GM12878 (cell line): ENCODE measurements around the gene TRIM7. TPM values are rescaled to one million over a fixed set of nuclear protein-coding genes. Genes with fewer than 3 reads are reported as not detected.
A peak's percentile ranks its signal among the peaks of the same experiment; 100 is the strongest.

Source experiments
- BCL3 ChIP-seq: IDR thresholded peaks from 2 replicates; pipeline ENCODE4 v1.6.1; 2011; ENCODE audit warnings: borderline replicate concordance, low read depth, mild to moderate bottlenecking, moderate library complexity, low read length; ENCODE audit not compliant: insufficient read depth, poor library complexity, severe bottlenecking
- CBFB ChIP-seq: IDR thresholded peaks from 2 replicates; pipeline ENCODE4 v1.6.1; 2016; ENCODE audit warnings: antibody characterized with exemption, low read depth
- CEBPB ChIP-seq, 2 experiments: fragments of 150-350 bp in 1 of 2; IDR thresholded peaks; 2 replicates each; pipeline ENCODE4 v1.6.1; 2012 to 2014; ENCODE audit warnings: low read depth in 2 of 2, low read length in 2 of 2, borderline replicate concordance in 1 of 2, inconsistent platforms in 1 of 2
- CTCF ChIP-seq, 3 experiments: IDR thresholded peaks in 2 of 3; conservative IDR thresholded peaks in 1 of 3; 2 replicates each; pipeline ENCODE4 v1.5.1; 2011; ENCODE audit warnings: low read depth in 3 of 3, low read length in 3 of 3, mild to moderate bottlenecking in 3 of 3, control low read depth in 2 of 3, moderate library complexity in 2 of 3, inconsistent platforms in 1 of 3, mixed read lengths in 1 of 3; ENCODE audit not compliant: control insufficient read depth in 2 of 3, insufficient read depth in 1 of 3; ENCODE audit errors: extremely low read depth in 1 of 3
- E4F1 ChIP-seq: fragments of 450-650 bp; IDR thresholded peaks from 2 replicates; pipeline ENCODE4 v1.6.1; 2018; ENCODE audit warnings: borderline replicate concordance, mild to moderate bottlenecking; ENCODE audit not compliant: partially characterized antibody
- ESRRA ChIP-seq: IDR thresholded peaks from 2 replicates; pipeline ENCODE4 v1.6.1; 2012; ENCODE audit warnings: mild to moderate bottlenecking, low read length, improper control_type of control experiment
- NR2C1 ChIP-seq: fragments of 450-650 bp; IDR thresholded peaks from 2 replicates; pipeline ENCODE4 v1.6.1; 2017; ENCODE audit warnings: antibody characterized with exemption, mild to moderate bottlenecking, moderate library complexity
- PRDM15 ChIP-seq: fragments of 450-650 bp; formaldehyde crosslinking; IDR thresholded peaks from 2 replicates; pipeline ENCODE4 v1.4.0; 2020; ENCODE audit warnings: mild to moderate bottlenecking, moderate library complexity
- RUNX3 ChIP-seq: IDR thresholded peaks from 2 replicates; pipeline ENCODE4 v1.6.1; 2012; ENCODE audit warnings: low read length, inconsistent platforms
- SPI1 ChIP-seq: IDR thresholded peaks from 2 replicates; pipeline ENCODE4 v1.6.1; 2011; ENCODE audit warnings: low read depth, mild to moderate bottlenecking, low read length, moderate library complexity, borderline replicate concordance; ENCODE audit not compliant: insufficient read depth
- YBX1 ChIP-seq: fragments of 450-650 bp; IDR thresholded peaks from 2 replicates; pipeline ENCODE4 v1.6.1; 2016; ENCODE audit warnings: antibody characterized with exemption
- ZBTB11 ChIP-seq: fragments of 450-650 bp; formaldehyde crosslinking; IDR thresholded peaks from 2 replicates; pipeline ENCODE4 v1.5.0; 2022; ENCODE audit warnings: mild to moderate bottlenecking, missing genetic modification characterization
- ZBTB33 ChIP-seq: fragments of 450-650 bp; IDR thresholded peaks from 2 replicates; pipeline ENCODE4 v1.6.1; 2017; ENCODE audit warnings: mild to moderate bottlenecking
- polyA plus RNA-seq, 11 experiments: library from polyadenylated mRNA; depleted of rRNA in 4 of 11; unstranded in 6 of 11; stranded (reverse) in 5 of 11; fragments of >200 nt; fragmentation: Nextera tagmentation in 4 of 11; fragmentation: Illumina TruSeq in 1 of 11; extraction: Ambion mirVana in 4 of 11; extraction: Trizol in 1 of 11; gene quantifications; 1 replicate in 1 of 11; 2 replicates in 10 of 11; pipeline versions ENCODE4 v1.2.1 to v1.2.3, GENCODE V29; 2011 to 2016; ENCODE audit warnings: inconsistent platforms in 2 of 11, missing spikeins in 2 of 11, low read depth in 1 of 11
- total RNA-seq, 4 experiments: library from RNA; depleted of rRNA in 3 of 4; stranded (reverse); fragments of >200 nt in 3 of 4; fragmentation: Illumina TruSeq in 1 of 4; extraction: Trizol in 1 of 4; gene quantifications; 2 replicates each; pipeline versions ENCODE4 v1.2.1 to v1.2.3, GENCODE V29; 2013 to 2021

TRIM7 gene
- total and polyA plus RNA-seq, 10 of the 15 experiments (the other 5 are each of a cell fraction or from before 2014, with no cell fraction given) = 0.02 to 1.6 (median 0.41) TPM

GRCh38 chr5:181198905-181199519, 6.0 kb downstream of the TRIM7 start (continued):
- no peak for TF ChIP-seq E4F1
- no peak for TF ChIP-seq ZBTB33
- TF ChIP-seq CTCF (IDR thresholded peaks at IDR 0.05 in 2 of 3, conservative IDR thresholded peaks at IDR 0.05 in 1 of 3; ENCODE audit: control insufficient read depth in 2 of 3, extremely low read depth in 1 of 3, insufficient read depth in 1 of 3, low read depth in 3 of 3, low read length in 3 of 3) = no peak
- peak; percentile 78 for TF ChIP-seq RUNX3
- no peak for TF ChIP-seq PRDM15 (CRISPR knock-in tag)
- no peak for TF ChIP-seq CBFB
- TF ChIP-seq NR2C1 = peak; percentile 60; the same call in 1 of the 2 replicates
- no peak for TF ChIP-seq ZBTB11 (CRISPR knock-in tag)
- TF ChIP-seq YBX1 = no peak
- no peak for TF ChIP-seq SPI1
- no peak for TF ChIP-seq BCL3
- TF ChIP-seq ESRRA = no peak
- no peak for TF ChIP-seq CEBPB (IDR thresholded peaks at IDR 0.05; ENCODE audit: borderline replicate concordance in 1 of 2, low read depth in 2 of 2, low read length in 2 of 2)
